H9 (cell line): Measurements from ENCODE around the gene PLD4. TPM values are rescaled to one million over a fixed set of nuclear protein-coding genes. Genes with fewer than 3 reads are reported as not detected.
A peak's percentile ranks its signal among the peaks of the same experiment; 100 is the strongest.

Experiments used
- DNase-seq: peaks from one replicate; pipeline ENCODE4 v3.0.0-alpha.2; 2017
- H2AFZ ChIP-seq: one replicate; pipeline ENCODE4 v1.6.1; 2013; ENCODE audit warnings: mild to moderate bottlenecking, low read length, control low read depth, moderate library complexity
- H2AK5ac ChIP-seq: 2 replicates; pipeline ENCODE4 v1.6.1; 2013; ENCODE audit warnings: low read length, control low read depth, mixed read lengths; ENCODE audit not compliant: insufficient read length
- H2BK120ac ChIP-seq: one replicate; pipeline ENCODE4 v1.6.1; 2013; ENCODE audit warnings: low read depth, mild to moderate bottlenecking, low read length, control low read depth, inconsistent platforms; ENCODE audit not compliant: poor library complexity, severe bottlenecking
- H2BK12ac ChIP-seq: 2 replicates; pipeline ENCODE4 v1.6.1; 2013; ENCODE audit warnings: low read length, control low read depth, mixed read lengths, low read depth; ENCODE audit not compliant: insufficient read length
- H2BK15ac ChIP-seq: 2 replicates; pipeline ENCODE4 v1.6.1; 2013; ENCODE audit warnings: low read depth, low read length, control low read depth
- H2BK20ac ChIP-seq: one replicate; pipeline ENCODE4 v1.6.1; 2013; ENCODE audit warnings: low read depth, mild to moderate bottlenecking, low read length, control low read depth, inconsistent platforms; ENCODE audit not compliant: poor library complexity, severe bottlenecking
- H2BK5ac ChIP-seq: 2 replicates; pipeline ENCODE4 v1.6.1; 2013; ENCODE audit warnings: low read length, control low read depth, mixed read lengths; ENCODE audit not compliant: insufficient read length
- H3K14ac ChIP-seq: 2 replicates; pipeline ENCODE4 v1.6.1; 2013; ENCODE audit warnings: low read length, control low read depth; ENCODE audit not compliant: insufficient read depth
- H3K18ac ChIP-seq: 2 replicates; pipeline ENCODE4 v1.6.1; 2013; ENCODE audit warnings: low read depth, mild to moderate bottlenecking, mixed read lengths, low read length, control low read depth; ENCODE audit not compliant: insufficient read length
- H3K23ac ChIP-seq: 2 replicates; pipeline ENCODE4 v1.6.1; 2013; ENCODE audit warnings: low read length, control low read depth, mixed read lengths, low read depth; ENCODE audit not compliant: insufficient read length
- H3K23me2 ChIP-seq: 2 replicates; pipeline ENCODE4 v1.6.1; 2013; ENCODE audit warnings: low read depth, mild to moderate bottlenecking, mixed read lengths, low read length, control low read depth; ENCODE audit not compliant: insufficient read length, poor library complexity, severe bottlenecking
- H3K27ac ChIP-seq: 2 replicates; pipeline ENCODE4 v1.5.1; 2013; ENCODE audit warnings: low read length, control low read depth, mixed read lengths, low read depth; ENCODE audit not compliant: insufficient read length
- H3K27me3 ChIP-seq: 2 replicates; pipeline ENCODE4 v1.6.1; 2013; ENCODE audit warnings: low read length, control low read depth, inconsistent platforms; ENCODE audit not compliant: insufficient read depth
- H3K4ac ChIP-seq: 2 replicates; pipeline ENCODE4 v1.6.1; 2013; ENCODE audit warnings: low read depth, mild to moderate bottlenecking, control low read depth, inconsistent platforms, low read length, moderate library complexity
- H3K4me1 ChIP-seq: 2 replicates; pipeline ENCODE4 v1.6.1; 2013; ENCODE audit warnings: low read length, control low read depth, inconsistent platforms; ENCODE audit not compliant: insufficient read depth
- H3K4me2 ChIP-seq: 2 replicates; pipeline ENCODE4 v1.6.1; 2013; ENCODE audit warnings: low read length, control low read depth, mixed read lengths; ENCODE audit not compliant: insufficient read length, insufficient read depth
- H3K56ac ChIP-seq: 2 replicates; pipeline ENCODE4 v1.6.1; 2013; ENCODE audit warnings: low read depth, mild to moderate bottlenecking, mixed read lengths, low read length, control low read depth; ENCODE audit not compliant: insufficient read length
- H3K79me1 ChIP-seq: 2 replicates; pipeline ENCODE4 v1.6.1; 2013; ENCODE audit warnings: low read depth, mild to moderate bottlenecking, moderate library complexity, low read length, control low read depth, inconsistent platforms; ENCODE audit not compliant: insufficient read depth, poor library complexity, severe bottlenecking
- H3K79me2 ChIP-seq: 2 replicates; pipeline ENCODE4 v1.6.1; 2013; ENCODE audit warnings: low read length, control low read depth, inconsistent platforms; ENCODE audit not compliant: insufficient read depth
- H3K9ac ChIP-seq: 2 replicates; pipeline ENCODE4 v1.6.1; 2013; ENCODE audit warnings: low read length, control low read depth, mixed read lengths; ENCODE audit not compliant: insufficient read length; ENCODE audit errors: extremely low read depth
- H3K9me3 ChIP-seq: one replicate; pipeline ENCODE4 v1.6.1; 2013; ENCODE audit warnings: low read depth, low read length, inconsistent platforms; ENCODE audit not compliant: control insufficient read depth
- H3T11ph ChIP-seq: one replicate; pipeline ENCODE4 v1.6.1; 2013; ENCODE audit warnings: mild to moderate bottlenecking, low read length, control low read depth, inconsistent platforms
- H4K20me1 ChIP-seq: one replicate; pipeline ENCODE4 v1.6.1; 2013; ENCODE audit not compliant: control insufficient read depth, insufficient read length, insufficient read depth
- H4K5ac ChIP-seq: 2 replicates; pipeline ENCODE4 v1.6.1; 2013; ENCODE audit warnings: low read depth, mild to moderate bottlenecking, mixed read lengths, low read length, control low read depth; ENCODE audit not compliant: insufficient read length
- H4K8ac ChIP-seq: replicated peaks from 2 replicates; pipeline ENCODE4 v1.6.1; 2013; ENCODE audit warnings: low read length, control low read depth, mixed read lengths, low read depth; ENCODE audit not compliant: insufficient read length
- H4K91ac ChIP-seq: 2 replicates; pipeline ENCODE4 v1.6.1; 2013; ENCODE audit warnings: low read depth, mild to moderate bottlenecking, moderate library complexity, mixed read lengths, low read length, control low read depth; ENCODE audit not compliant: insufficient read length
- H3K27ac Mint-ChIP-seq, 3 experiments: 2 replicates in 2 of 3; 3 replicates in 1 of 3; pipeline ENCODE4 v1.8.0; 2020 to 2021; ENCODE audit warnings: mixed read lengths in 3 of 3, mild to moderate bottlenecking in 1 of 3, moderate library complexity in 1 of 3
- H3K27me3 Mint-ChIP-seq: 2 replicates; pipeline ENCODE4 v1.8.0; 2021; ENCODE audit warnings: low read depth, mild to moderate bottlenecking, moderate library complexity, mixed read lengths
- H3K36me3 Mint-ChIP-seq, 3 experiments: 2 replicates in 2 of 3; 3 replicates in 1 of 3; pipeline ENCODE4 v1.8.0; 2020 to 2021; ENCODE audit warnings: low read depth in 3 of 3, mixed read lengths in 3 of 3; ENCODE audit not compliant: insufficient read depth in 1 of 3
- H3K4me1 Mint-ChIP-seq, 2 experiments: 2 replicates each; pipeline ENCODE4 v1.8.0; 2020; ENCODE audit warnings: mixed read lengths in 2 of 2
- H3K4me3 Mint-ChIP-seq, 2 experiments: 2 replicates in 1 of 2; 3 replicates in 1 of 2; pipeline ENCODE4 v1.8.0; 2020 to 2021; ENCODE audit warnings: mild to moderate bottlenecking in 2 of 2, mixed read lengths in 2 of 2, moderate library complexity in 1 of 2
- H3K9me3 Mint-ChIP-seq, 2 experiments: 2 replicates in 1 of 2; 3 replicates in 1 of 2; pipeline ENCODE4 v1.8.0; 2020; ENCODE audit warnings: mild to moderate bottlenecking in 2 of 2, mixed read lengths in 2 of 2, moderate library complexity in 1 of 2
- WGBS: extraction: QIAGEN DNeasy Blood & Tissue Kit; methylation state at CpG from one replicate; pipeline ENCODE4 v1.1.7; 2013; ENCODE audit warnings: missing lambda C conversion rate, low lambda C conversion rate, mixed read lengths; ENCODE audit not compliant: insufficient read length; ENCODE audit errors: extremely low coverage; 5-methylcytosine and 5-hydroxymethylcytosine counted together
- total RNA-seq: library from RNA; stranded (reverse); gene quantifications from 2 replicates; pipeline ENCODE4 v1.2.1, GENCODE V29; 2021
- TF ChIP-seq, protein P1 (sequence below): fragments of 200-600 bp; sonication (generic); conservative IDR thresholded peaks from 3 replicates; pipeline ENCODE4 v1.8.0; 2021; ENCODE audit warnings: antibody characterized with exemption, mild to moderate bottlenecking

The PLD4 gene
- total RNA-seq, 1 experiment from 2014 or later: not detected

DNA sequence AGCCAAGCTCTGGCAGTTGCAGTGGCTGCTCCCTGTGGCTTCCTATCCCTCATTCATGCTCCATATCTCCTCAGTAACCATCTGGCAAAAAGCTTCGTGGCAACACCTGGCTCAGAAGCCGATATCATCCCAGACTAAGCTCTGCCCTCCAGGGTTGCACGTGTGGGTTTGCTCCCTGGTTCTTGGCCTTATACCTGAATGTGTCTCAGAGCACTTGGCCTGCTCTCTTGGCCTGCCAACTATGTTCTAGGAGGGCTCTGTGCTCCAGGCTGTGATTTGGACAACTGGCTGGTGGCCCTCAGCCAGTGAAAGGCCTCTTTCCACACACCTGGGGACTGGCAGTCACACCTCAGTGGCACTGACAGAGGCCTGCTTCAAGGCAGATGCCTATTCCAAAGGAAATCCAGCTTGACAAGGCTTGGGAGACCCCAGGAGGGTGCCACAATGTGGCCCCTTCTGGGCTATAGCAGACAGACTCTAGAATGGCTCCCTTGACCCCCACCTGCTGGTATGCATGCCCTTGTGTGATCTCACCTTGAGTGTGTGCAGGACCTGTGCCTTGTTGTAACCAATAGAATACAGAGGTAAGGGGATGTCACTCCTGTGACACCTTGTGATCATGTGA, 10.5 kb downstream of the PLD4 start:
- Histone ChIP-seq H2BK5ac (no peak overlapping the region), H2BK20ac (no peak overlapping the region), H2BK12ac (no peak overlapping the region), H3K9me3 (no peaks in the 10 kb centered on the region), H2AFZ (no peak overlapping the region), H3K27me3 (peaks cover 29% of the 10 kb centered on the region; the same call in 1 of the 2 replicates), H3K23ac (no peak overlapping the region), H3K79me1 (no peaks in the 10 kb centered on the region), H4K20me1 (no peaks in the 10 kb centered on the region), H4K91ac (no peak overlapping the region), H3K4me2 (no peak overlapping the region), H3K14ac (no peak overlapping the region), H3K56ac (no peak overlapping the region), H2BK15ac (no peak overlapping the region), H3K27ac (no peak overlapping the region), H3K79me2 (no peaks in the 10 kb centered on the region), H3K23me2 (no peaks in the 10 kb centered on the region), H3K18ac (no peak overlapping the region), H4K5ac (no peak overlapping the region), H4K8ac (no peak overlapping the region), H2BK120ac (no peak overlapping the region), H3K4me1 (no peaks in the 10 kb centered on the region), H3K4ac (no peak overlapping the region), H3T11ph (no peak overlapping the region), H3K9ac (no peak overlapping the region), H2AK5ac (no peak overlapping the region)
- Mint-ChIP-seq H3K4me3 (peak overlapping the region in 1 of 2 experiments; percentile 59; a peak in 2 of 5 replicates), H3K27ac (no peak overlapping the region), H3K27me3 (peaks cover 94% of the 10 kb centered on the region), H3K4me1 (peaks cover 2 to 12% of the 10 kb centered on the region in 2 experiments; a peak in 3 of 4 replicates), H3K36me3 (no peaks in the 10 kb centered on the region), H3K9me3 (peaks cover 0 to 4% of the 10 kb centered on the region in 2 experiments; a peak in 2 of 5 replicates)
- no CpG with 5 or more reads among the region's 3 CpGs for WGBS
- DNase-seq: no peak
- TF ChIP-seq, protein P1, sequence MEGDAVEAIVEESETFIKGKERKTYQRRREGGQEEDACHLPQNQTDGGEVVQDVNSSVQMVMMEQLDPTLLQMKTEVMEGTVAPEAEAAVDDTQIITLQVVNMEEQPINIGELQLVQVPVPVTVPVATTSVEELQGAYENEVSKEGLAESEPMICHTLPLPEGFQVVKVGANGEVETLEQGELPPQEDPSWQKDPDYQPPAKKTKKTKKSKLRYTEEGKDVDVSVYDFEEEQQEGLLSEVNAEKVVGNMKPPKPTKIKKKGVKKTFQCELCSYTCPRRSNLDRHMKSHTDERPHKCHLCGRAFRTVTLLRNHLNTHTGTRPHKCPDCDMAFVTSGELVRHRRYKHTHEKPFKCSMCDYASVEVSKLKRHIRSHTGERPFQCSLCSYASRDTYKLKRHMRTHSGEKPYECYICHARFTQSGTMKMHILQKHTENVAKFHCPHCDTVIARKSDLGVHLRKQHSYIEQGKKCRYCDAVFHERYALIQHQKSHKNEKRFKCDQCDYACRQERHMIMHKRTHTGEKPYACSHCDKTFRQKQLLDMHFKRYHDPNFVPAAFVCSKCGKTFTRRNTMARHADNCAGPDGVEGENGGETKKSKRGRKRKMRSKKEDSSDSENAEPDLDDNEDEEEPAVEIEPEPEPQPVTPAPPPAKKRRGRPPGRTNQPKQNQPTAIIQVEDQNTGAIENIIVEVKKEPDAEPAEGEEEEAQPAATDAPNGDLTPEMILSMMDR: no peak
